IPS-18c (cell line): Measurements from ENCODE around the gene KCNK3.

Experiments
- H3K4me3 ChIP-seq: 2 replicates; pipeline ENCODE4 v1.7.0; 2013; ENCODE audit warnings: low read depth, mild to moderate bottlenecking, low read length, moderate library complexity; ENCODE audit not compliant: insufficient read depth
- H3K9me3 ChIP-seq: one replicate; pipeline ENCODE4 v1.6.1; 2013; ENCODE audit warnings: mild to moderate bottlenecking, low read length, moderate library complexity; ENCODE audit not compliant: control insufficient read depth, insufficient read depth

The KCNK3 gene

GRCh38 chr2:26718949-26719686, 26.6 kb downstream of the KCNK3 start:
- Histone ChIP-seq H3K4me3 (no peak overlapping the region), H3K9me3 (no peaks in the 10 kb centered on the region)

- no peaks in the 10 kb centered on the region for H3K9me3 ChIP-seq
- no peak overlapping the region for H3K4me3 ChIP-seq
Measured at GRCh38 chr2:26720322-26721114, 28.0 kb downstream of the KCNK3 start.

DNA sequence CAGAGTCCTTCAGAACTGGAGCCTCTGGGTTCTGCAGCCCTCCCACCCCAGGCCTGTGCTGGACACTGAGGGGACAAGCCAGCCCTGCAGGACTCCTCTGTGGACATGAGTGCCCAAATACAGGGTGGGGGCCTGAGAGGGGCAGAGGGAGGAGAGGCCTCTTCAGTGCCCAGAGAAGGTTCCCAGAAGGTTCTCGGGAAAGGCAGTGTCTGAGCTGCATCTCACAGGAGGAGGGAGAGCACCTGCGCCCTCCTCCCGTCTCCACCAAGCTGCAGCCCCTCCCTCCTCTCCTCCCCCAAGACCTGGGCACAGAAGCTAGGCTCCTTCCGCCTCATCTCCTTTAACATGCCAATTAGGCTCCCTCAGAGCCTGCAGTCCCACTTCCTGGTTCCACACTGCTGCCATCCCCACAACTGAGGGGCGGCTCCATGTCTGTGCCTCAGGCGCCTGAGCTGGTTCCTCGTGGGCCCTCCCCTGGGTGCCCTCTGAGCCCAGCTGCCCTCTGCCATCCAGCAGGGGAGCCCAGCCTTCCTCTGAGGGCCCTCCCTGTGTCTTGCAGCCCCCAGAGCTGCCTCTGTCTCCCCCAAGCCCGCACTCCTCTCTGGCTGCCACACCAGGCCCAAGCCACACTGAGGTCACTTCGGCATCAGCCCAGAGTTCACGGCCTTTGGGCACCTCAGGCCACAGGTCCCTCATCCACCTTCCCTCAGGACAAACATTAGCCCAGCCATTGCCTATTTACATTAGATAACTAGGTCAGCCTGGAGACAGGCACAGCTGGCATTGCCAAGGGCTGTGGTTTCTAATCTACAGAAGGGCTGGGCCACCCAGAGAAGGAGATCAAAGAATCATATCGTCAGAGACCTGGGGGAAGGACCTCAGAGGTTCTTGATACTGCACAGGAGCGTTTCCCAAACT, 28.9 kb downstream of the KCNK3 start:
- H3K9me3 ChIP-seq = no peaks in the 10 kb centered on the region
- H3K4me3 ChIP-seq = 0 out of 2 replicates have a peak overlapping the region, but pooled peaks have one; percentile 6

DNA sequence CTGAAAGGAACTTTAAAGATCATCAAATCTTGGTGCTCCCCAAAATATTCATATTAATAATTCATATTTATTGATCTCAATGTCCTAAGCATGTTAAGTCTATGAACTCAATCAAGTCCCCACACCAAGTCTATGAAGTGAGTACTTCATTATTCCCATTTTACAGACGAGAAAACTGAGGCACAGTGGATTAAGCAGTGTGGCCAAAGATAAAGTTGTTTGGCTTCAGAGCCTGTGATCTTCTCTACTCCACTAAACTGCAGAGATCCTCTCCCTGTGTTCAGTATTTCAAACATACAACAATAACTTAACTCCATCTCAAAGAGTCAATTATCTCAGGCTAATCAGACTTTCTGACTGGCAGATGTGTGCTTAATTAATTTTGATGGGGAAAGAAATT, 29.8 kb downstream of the KCNK3 start:
- Histone ChIP-seq H3K9me3 (no peaks in the 10 kb centered on the region), H3K4me3 (no peak overlapping the region)

DNA sequence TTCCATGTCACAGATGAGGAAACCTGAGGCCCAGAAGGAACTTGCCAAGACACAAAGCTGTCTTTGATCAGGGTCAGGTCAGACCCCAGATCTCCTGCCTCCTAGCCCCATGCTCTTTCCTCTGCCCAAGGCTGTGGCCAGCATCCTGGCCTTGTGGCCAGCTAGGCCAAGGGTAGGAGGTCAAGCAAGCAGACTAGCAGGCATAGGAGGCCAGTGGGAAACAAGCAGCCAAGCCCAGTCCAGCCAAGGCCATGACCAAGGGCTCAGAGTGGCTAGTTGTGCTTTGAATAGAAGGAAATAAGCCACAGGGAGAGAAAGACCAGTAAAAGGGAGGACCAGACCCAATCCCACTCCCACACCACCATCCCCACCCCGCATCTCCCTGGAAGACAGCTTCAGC, 30.4 kb downstream of the KCNK3 start:
- Histone ChIP-seq H3K4me3 (no peak overlapping the region), H3K9me3 (no peaks in the 10 kb centered on the region)

DNA sequence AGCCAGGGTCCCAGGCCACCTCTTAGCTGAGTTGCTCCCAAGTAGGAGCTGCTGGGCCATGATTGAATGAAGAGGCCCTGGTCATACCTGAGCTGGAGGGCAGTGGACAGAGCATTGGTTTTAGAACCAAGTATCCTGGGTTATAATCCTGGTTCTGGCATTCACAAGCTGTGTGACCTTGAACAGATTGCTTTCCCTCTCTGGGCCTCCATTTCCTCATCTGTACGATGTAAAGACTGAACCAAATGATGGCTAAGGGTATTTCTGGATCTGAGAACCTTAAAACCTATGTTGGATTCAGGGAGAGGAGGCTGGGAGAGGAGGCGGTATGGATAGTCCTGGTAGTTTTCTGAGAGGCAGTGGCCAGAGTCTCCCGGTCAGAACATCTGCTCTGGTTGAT, 31.0 kb downstream of the KCNK3 start:
- no peak overlapping the region for H3K4me3 ChIP-seq
- H3K9me3 ChIP-seq = no peaks in the 10 kb centered on the region

DNA sequence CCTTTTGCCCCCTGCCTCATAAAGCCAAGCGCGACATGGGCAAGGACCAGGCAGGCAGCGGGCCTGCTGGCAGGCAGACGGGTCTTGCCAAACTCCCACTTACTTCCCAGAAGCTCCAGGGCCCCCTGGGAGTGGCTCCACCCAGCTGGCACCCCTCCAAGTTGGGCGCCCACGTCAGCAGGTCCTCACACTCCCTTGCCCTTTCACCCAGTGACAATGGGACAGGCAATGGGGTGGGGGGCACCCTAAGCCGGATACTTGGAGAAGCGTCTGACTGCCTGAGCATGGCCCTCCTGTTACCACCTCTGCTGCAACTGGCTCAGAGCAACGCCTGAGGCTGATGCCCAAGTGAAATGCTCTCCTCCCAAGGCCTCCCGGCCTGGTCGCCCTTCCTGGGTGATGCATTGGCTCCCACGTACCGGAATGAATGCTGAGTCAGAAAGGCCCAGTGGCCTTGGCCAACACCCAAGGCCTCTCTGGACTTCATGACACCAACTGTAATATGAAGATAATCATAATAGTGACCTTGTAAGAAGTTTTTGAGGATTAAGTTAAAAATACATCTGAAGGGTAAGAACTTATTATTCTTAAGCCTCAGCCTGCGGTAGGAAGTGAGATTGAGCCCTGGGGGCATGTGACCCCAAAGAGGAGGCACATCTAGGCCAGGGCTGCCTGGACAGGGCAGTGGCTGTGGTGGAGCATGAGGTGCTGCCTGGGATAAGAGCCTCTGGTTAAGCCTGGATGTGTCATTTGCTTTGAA, 31.6 kb downstream of the KCNK3 start:
- H3K4me3 ChIP-seq = no peak overlapping the region
- H3K9me3 ChIP-seq = no peaks in the 10 kb centered on the region

DNA sequence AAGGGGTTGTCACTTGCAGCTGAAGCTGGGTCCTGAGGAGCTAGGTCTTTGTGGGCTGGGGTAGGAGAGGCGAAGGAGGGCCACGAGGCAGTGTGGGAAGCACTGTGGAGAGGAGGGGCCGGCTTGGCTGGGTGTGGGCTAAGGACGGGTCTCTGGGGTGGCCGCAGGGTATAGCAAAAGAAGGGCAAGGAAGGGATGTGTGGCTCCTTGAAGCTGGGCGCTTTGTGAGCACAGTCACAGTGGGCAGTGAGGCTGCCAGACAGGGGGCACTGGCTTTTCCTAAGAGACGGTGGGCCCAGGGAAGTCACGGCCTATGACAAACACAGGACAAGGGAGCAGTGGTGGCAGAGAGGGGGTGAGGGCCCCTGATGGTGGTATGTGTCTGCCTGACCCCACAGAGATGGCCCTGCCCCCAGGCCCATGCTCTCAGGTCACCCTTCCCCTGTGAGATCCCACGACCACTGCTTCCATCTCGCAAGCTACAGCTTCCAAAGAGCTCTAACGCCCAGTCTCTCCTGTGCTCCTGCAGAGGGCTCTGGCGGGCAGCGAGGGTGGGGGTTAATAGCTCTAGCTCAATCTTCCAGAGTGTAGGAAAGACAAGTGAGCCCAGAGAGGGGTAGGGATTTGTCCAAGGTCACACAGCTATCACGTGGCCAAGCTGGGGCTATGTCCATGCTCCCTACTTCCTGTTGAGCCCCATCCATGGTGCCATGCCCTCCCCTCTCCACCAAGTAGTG, 32.4 kb downstream of the KCNK3 start:
- Histone ChIP-seq H3K4me3 (no peak overlapping the region), H3K9me3 (no peaks in the 10 kb centered on the region)

- Histone ChIP-seq H3K4me3 (no peak overlapping the region), H3K9me3 (no peaks in the 10 kb centered on the region)
Measured at GRCh38 chr2:26725521-26725820, 32.9 kb downstream of the KCNK3 start.

DNA sequence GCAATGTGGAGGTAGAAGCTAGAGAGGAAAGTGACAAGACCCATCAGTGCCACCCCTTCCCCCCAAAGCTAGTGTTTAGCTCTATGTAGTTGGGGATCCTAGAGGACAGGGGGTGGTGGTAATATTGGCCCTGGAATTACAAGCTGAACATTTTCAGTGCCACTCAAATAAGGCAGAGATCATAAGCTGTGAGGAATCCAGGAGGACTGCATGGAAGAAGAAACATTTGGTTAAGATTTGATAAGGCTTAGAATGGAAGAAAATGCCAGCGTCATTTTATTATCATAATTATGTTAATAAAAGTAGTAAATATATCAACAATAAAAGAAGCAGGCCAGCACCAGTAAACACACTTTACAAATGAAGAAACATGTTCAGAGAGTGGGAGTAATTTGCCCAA, 33.7 kb downstream of the KCNK3 start:
- Histone ChIP-seq H3K4me3 (no peak overlapping the region), H3K9me3 (no peaks in the 10 kb centered on the region)

- H3K4me3 ChIP-seq = no peak overlapping the region
- H3K9me3 ChIP-seq = no peaks in the 10 kb centered on the region
Measured at GRCh38 chr2:26727641-26728561, 35.4 kb downstream of the KCNK3 start.

DNA sequence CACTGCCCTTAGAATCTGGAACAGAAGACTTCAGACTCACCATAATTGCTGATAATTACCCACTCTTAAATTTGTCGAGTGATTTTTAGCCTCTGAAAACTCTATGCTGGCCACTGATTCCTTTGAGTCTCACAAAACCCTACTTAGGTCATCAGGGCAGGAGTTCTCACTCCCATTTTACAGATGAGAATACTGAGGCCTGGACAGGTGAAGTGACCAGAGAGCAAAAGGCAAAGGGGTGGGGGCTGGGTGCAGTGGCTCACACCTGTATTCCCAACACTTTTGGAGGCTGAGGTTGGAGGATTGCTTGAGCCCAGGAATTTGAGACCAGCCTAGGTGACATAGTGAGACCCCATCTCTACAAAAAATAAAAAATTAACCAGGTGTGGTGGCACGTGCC, 36.8 kb downstream of the KCNK3 start:
- no peak overlapping the region for H3K4me3 ChIP-seq
- H3K9me3 ChIP-seq = no peaks in the 10 kb centered on the region

DNA sequence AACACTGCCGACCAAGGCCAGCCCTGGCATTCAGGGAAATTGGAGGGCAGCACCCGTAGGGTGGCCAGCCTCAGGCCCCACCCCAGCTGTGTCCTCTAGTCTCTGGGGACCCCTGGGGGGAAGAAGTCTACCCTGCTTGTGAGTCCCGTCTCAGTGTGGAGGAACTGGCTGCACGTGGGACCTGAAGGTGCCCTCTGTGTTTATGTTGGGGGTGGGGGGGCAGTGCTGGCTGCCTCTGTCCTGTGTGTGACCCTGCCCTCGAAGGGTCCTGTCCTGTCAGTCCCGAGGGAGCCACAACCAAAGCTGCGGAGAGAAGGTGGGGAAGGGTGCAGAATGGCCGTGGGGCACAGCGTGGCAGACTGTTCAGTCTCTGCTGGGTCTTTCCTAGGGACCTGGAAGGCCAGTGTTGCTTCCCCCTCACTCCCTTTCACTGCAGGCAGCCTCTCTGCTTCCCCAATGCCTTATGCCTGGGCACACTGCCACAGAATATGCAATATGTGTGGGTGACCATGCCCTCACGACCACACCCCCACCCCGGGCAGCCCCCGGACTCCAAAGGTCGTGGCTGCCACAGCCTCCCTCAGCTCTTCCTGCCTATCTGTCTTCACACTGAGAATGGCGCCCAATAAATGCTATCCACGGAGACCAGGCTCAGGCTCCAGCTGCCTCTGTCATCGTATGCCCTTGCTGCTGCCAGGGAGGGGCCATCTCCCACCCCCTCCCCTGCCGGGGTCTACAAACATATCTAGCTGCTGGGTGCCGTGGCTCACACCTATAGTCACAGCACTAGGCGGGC, 38.2 kb downstream of the KCNK3 start:
- no peaks in the 10 kb centered on the region for H3K9me3 ChIP-seq
- no peak overlapping the region for H3K4me3 ChIP-seq

- H3K9me3 ChIP-seq = no peaks in the 10 kb centered on the region
- H3K4me3 ChIP-seq = no peak overlapping the region
Measured at GRCh38 chr2:26731714-26732113, 39.2 kb downstream of the KCNK3 start.

DNA sequence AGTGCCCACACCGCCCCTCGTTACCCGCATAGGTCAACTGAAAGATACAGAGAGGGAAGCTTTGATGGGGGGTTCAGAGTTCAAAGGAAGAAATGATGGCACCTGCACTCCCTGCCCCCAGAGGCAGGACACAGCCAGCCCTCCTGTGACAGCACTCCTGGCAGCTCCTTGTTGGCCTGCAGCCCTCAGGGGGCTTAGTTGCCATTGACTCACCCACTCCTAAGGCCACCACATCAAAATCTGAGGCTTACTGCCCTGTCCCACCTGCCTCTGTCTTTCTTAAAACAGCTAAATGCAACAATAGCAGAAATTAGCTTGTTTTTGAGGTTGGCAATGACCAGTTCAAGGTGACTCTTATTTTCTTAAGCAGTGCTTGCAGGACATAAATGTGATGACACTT, 39.9 kb downstream of the KCNK3 start:
- Histone ChIP-seq H3K9me3 (no peaks in the 10 kb centered on the region), H3K4me3 (no peak overlapping the region)
